AG04450 (cell line): Measurements from ENCODE around the gene RASA3. TPM values are rescaled to one million over a fixed set of nuclear protein-coding genes. Genes with fewer than 3 reads are reported as not detected.

Experiments
- CTCF ChIA-PET: fragments of 300-600, 350-600 bp; formaldehyde crosslinking; extraction: SDS; loops from one replicate; lab custom pipeline; 2022; ENCODE audit warnings: antibody characterized with exemption, inconsistent platforms; lab: Charles Lee
- POLR2A ChIA-PET: fragments of 350-600 bp; formaldehyde crosslinking; extraction: SDS; loops from one replicate; lab custom pipeline; 2021; ENCODE audit warnings: antibody characterized with exemption, inconsistent platforms; lab: Yijun Ruan, JAX
- DNase-seq: peaks from one replicate; pipeline ENCODE4 v3.0.0-alpha.2; 2011; ENCODE audit warnings: low read depth, low spot score
- H3K27ac ChIP-seq: one replicate; pipeline ENCODE4 v1.5.1; 2012; ENCODE audit warnings: low read depth, low read length, control low read depth
- H3K27me3 ChIP-seq: one replicate; pipeline ENCODE4 v1.6.0; 2012; ENCODE audit warnings: low read length; ENCODE audit not compliant: control insufficient read depth, insufficient read depth
- H3K4me3 ChIP-seq: 2 replicates; pipeline ENCODE4 v1.5.1; 2011; ENCODE audit warnings: mild to moderate bottlenecking, low read depth, low read length, control low read depth
- H3K9me3 ChIP-seq: 2 replicates; pipeline ENCODE4 v1.5.1; 2012; ENCODE audit warnings: low read length; ENCODE audit not compliant: control insufficient read depth, insufficient read depth
- CTCF ChIP-seq: IDR thresholded peaks from 2 replicates; pipeline ENCODE4 v1.5.1; 2011; ENCODE audit warnings: low read depth, low read length, control low read depth, inconsistent platforms
- polyA plus RNA-seq: library from polyadenylated mRNA; depleted of rRNA; stranded (reverse); fragments of >200 nt; gene quantifications from 2 replicates; pipeline ENCODE4 v1.2.3, GENCODE V29; 2011

RASA3 gene
- polyA plus RNA-seq, 1 experiment, result 25.2 TPM

- CTCF ChIA-PET, result no interaction called here
- Histone ChIP-seq H3K4me3 (no peak overlapping the region), H3K27ac (no peak overlapping the region), H3K27me3 (no peaks in the 10 kb centered on the region), H3K9me3 (no peaks in the 10 kb centered on the region; the same call in 1 of the 2 replicates)
- POLR2A ChIA-PET, result interaction anchor here (1.1 kb wide), 1 partner anchor 20 kb away, joined by 7 read pairs; no protein-coding TSS in a partner anchor
- no peak for TF ChIP-seq CTCF
- DNase-seq, result no peak
Observed at GRCh38 chr13:114097893-114098688, 34.3 kb downstream of the RASA3 start.

GRCh38 chr13:114097212-114097892 is 35.1 kb downstream of the RASA3 start:
- H3K27me3 ChIP-seq, result no peaks in the 10 kb centered on the region
- no peak for TF ChIP-seq CTCF
- DNase-seq, result no peak
- CTCF ChIA-PET, result no interaction called here
- H3K4me3 ChIP-seq, result no peak overlapping the region
- POLR2A ChIA-PET, result no interaction called here
- no peak overlapping the region for H3K27ac ChIP-seq
- no peaks in the 10 kb centered on the region; the same call in 1 of the 2 replicates for H3K9me3 ChIP-seq

GRCh38 chr13:114096811-114097211 is 35.6 kb downstream of the RASA3 start:
- ChIA-PET POLR2A (interaction anchor here (1.2 kb wide), 1 partner anchor 15 kb away, joined by 4 read pairs; no protein-coding TSS in a partner anchor), CTCF (no interaction called here)
- Histone ChIP-seq H3K27ac (no peak overlapping the region), H3K4me3 (no peak overlapping the region), H3K27me3 (no peaks in the 10 kb centered on the region), H3K9me3 (no peaks in the 10 kb centered on the region; the same call in 1 of the 2 replicates)
- no peak for TF ChIP-seq CTCF
- no peak for DNase-seq

- no peak for DNase-seq
- Histone ChIP-seq H3K27ac (no peak overlapping the region), H3K4me3 (no peak overlapping the region), H3K9me3 (no peaks in the 10 kb centered on the region; the same call in 1 of the 2 replicates), H3K27me3 (no peaks in the 10 kb centered on the region)
- no peak for TF ChIP-seq CTCF
- POLR2A ChIA-PET, result interaction anchor here (1.1 to 1.2 kb wide), 2 partner anchors 15 to 31 kb away, joined by 3 to 4 read pairs; no protein-coding TSS in a partner anchor
- CTCF ChIA-PET, result no interaction called here
Observed at GRCh38 chr13:114096031-114096485, 36.4 kb downstream of the RASA3 start.
